Measurements from ENCODE around the gene ADAMTS3. TPM values are rescaled to one million over a fixed set of nuclear protein-coding genes. Genes with fewer than 3 reads are reported as not detected.
"Not testable (repeated sequence)": the region's sequence is repeated elsewhere in the genome, so short reads cannot be mapped to it uniquely, and the experiment has no call there.

The ADAMTS3 gene
- total RNA-seq, 2 experiments from 2014 or later: not detected

DNA sequence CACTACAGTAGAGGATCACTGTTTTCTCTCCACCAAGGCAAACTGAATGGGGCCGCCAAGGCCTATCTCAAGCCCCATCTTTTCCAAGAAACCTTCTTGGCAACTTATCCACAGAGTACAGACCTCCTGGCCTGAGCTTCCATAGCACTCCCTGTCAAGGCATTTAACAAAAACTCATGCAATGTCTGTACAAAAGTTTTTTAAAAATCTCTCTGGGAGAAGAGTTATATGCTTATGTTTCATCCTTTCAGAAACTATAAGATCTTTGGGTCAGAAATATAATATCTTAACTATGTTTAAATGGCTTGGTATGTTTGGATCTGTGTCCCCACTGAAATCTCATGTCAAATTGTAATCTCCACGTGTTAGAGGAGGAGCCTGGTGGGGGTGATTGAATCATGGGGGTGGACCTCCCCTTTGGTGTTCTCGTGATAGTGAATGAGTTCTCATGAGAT, 13.6 kb downstream of the ADAMTS3 start:
- Mint-ChIP-seq H3K36me3 (ENCODE audit: low read depth) (no peaks in the 10 kb centered on the region), H3K9me3 (peaks cover 3% of the 10 kb centered on the region), H3K4me3 (no peak overlapping the region), H3K4me1 (ENCODE audit: low read depth) (no peaks in the 10 kb centered on the region), H3K27ac (no peak overlapping the region), H3K27me3 (peaks cover 4% of the 10 kb centered on the region)
- ChIA-PET POLR2A (no interaction called here), CTCF (no interaction called here)
- TF ChIP-seq CTCF (IDR thresholded peaks at IDR 0.05): no peak
- intact Hi-C loops (cut with micrococcal nuclease): no loop called here
- ATAC-seq (no peak), DNase-seq (no peak)

DNA sequence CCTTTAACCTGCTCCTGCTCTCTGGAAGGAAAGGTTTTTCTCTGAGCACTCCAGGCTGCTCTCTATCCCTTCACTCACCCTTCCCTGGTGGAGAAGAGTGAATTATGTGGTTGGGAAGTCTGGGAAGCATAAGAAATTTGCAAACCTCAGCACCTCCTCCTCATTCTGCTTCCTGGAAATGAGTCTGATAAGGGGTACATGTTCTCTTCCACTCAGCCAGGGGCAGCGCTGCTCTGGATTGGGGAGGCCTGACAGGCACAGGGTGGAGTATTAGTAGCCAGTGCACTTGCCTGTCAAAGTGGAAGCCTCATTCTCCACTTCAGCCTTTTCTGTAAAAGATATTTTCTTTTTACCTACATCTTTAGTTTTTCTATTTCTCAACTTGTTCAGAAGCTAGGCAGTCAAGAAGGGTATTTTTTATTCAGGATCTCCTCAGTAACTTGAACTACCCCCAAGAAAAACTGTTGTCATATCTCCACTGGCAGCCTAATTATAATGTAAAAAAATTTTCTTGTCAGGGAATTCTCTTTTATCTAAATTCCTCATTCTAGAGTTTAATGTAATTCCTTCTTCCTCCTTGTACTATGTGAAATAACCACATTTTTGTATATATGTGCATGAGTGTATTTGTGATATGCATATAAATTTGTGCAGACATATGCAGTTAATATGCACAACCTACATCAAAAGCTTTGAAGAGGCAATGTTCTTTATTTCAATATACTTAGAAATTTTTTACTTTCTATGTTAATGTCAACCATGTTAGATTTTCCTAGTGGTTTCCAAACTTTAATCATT, 15.3 kb downstream of the ADAMTS3 start:
- H3K27ac Mint-ChIP-seq: no peak overlapping the region
- no peaks in the 10 kb centered on the region for H3K9me3 Mint-ChIP-seq
- intact Hi-C loops (cut with micrococcal nuclease): no loop called here
- ATAC-seq: no peak
- peaks cover 4% of the 10 kb centered on the region for H3K27me3 Mint-ChIP-seq
- POLR2A ChIA-PET: no interaction called here
- no peaks in the 10 kb centered on the region for H3K4me1 Mint-ChIP-seq (ENCODE audit: low read depth)
- CTCF ChIA-PET: no interaction called here
- H3K36me3 Mint-ChIP-seq (ENCODE audit: low read depth): no peaks in the 10 kb centered on the region
- no peak overlapping the region for H3K4me3 Mint-ChIP-seq
- no peak for DNase-seq
- TF ChIP-seq CTCF (IDR thresholded peaks at IDR 0.05): no peak

DNA sequence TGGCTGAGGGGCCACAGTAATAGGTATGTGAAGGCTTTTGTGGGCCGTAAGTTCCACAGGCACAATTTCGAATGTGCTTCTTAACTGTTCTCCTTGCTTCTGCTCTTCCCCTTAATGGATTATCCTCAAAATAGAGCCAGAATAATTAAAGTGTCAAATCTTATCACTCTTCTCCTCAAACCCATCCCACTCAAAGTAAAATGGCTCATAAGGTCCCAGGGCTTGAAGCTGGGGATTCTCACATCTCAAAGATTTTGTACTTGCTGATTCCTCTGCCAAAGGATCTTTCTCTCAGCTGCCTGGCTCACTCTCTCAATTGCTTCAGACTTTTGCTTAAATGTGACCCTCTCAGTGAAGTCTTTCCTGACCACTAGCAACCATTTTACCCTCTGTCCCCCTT, 16.6 kb downstream of the ADAMTS3 start:
- ChIA-PET POLR2A (no interaction called here), CTCF (no interaction called here)
- Mint-ChIP-seq H3K4me3 (no peak overlapping the region), H3K36me3 (ENCODE audit: low read depth) (no peaks in the 10 kb centered on the region), H3K4me1 (ENCODE audit: low read depth) (no peaks in the 10 kb centered on the region), H3K27me3 (peaks cover 4% of the 10 kb centered on the region), H3K9me3 (no peaks in the 10 kb centered on the region), H3K27ac (no peak overlapping the region)
- TF ChIP-seq CTCF (IDR thresholded peaks at IDR 0.05): no peak
- ATAC-seq (no peak), DNase-seq (no peak)
- intact Hi-C loops (cut with micrococcal nuclease): no loop called here

DNA sequence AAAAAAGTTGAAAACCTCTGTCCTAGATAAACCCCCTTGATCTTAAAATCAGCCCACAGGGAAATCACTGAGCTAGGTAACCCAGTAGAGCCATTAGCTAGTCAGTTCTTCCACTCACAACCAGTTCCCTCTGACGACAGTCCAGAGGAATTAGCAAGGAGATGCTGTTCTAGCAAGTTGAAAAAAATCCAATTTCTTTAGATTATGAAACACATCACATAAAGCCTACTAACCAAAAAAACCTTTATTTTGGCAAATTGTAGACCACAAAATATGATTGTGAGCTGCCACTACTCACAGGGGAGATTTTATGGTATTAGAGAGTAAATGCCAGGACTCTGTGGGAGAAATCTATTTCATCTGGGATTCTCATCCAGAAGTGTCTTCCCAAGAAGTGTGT, 22.6 kb downstream of the ADAMTS3 start:
- ATAC-seq (no peak), DNase-seq (no peak)
- no peaks in the 10 kb centered on the region for H3K9me3 Mint-ChIP-seq
- H3K27me3 Mint-ChIP-seq: no peaks in the 10 kb centered on the region
- H3K36me3 Mint-ChIP-seq (ENCODE audit: low read depth): no peaks in the 10 kb centered on the region
- TF ChIP-seq CTCF (IDR thresholded peaks at IDR 0.05): no peak
- ChIA-PET CTCF (no interaction called here), POLR2A (no interaction called here)
- no peak overlapping the region for H3K4me3 Mint-ChIP-seq
- H3K4me1 Mint-ChIP-seq (ENCODE audit: low read depth): no peaks in the 10 kb centered on the region
- H3K27ac Mint-ChIP-seq: no peak overlapping the region
- intact Hi-C loops (cut with micrococcal nuclease): no loop called here

GRCh38 chr4:72540694-72541093, 28.3 kb downstream of the ADAMTS3 start:
- intact Hi-C loops (cut with micrococcal nuclease); H3K27ac Mint-ChIP-seq; H3K36me3 Mint-ChIP-seq (ENCODE audit: low read depth); H3K4me1 Mint-ChIP-seq (ENCODE audit: low read depth); H3K27me3 Mint-ChIP-seq; H3K4me3 Mint-ChIP-seq; ATAC-seq; POLR2A ChIA-PET; CTCF ChIA-PET; DNase-seq: not testable (repeated sequence)
- peaks cover 17% of the 10 kb centered on the region for H3K9me3 Mint-ChIP-seq
